GM18511 (cell line): ENCODE data around the gene FBRSL1.
"Not testable (repeated sequence)": the region's sequence is repeated elsewhere in the genome, so short reads cannot be mapped to it uniquely, and the experiment has no call there.

Experiments
- ATAC-seq: cut with Tn5 transposase; IDR thresholded peaks from one replicate; pipeline ENCODE4 v1.9.1; 2021; ENCODE audit warnings: mild to moderate bottlenecking, moderate library complexity; ENCODE audit not compliant: unreplicated experiment

Gene FBRSL1

DNA sequence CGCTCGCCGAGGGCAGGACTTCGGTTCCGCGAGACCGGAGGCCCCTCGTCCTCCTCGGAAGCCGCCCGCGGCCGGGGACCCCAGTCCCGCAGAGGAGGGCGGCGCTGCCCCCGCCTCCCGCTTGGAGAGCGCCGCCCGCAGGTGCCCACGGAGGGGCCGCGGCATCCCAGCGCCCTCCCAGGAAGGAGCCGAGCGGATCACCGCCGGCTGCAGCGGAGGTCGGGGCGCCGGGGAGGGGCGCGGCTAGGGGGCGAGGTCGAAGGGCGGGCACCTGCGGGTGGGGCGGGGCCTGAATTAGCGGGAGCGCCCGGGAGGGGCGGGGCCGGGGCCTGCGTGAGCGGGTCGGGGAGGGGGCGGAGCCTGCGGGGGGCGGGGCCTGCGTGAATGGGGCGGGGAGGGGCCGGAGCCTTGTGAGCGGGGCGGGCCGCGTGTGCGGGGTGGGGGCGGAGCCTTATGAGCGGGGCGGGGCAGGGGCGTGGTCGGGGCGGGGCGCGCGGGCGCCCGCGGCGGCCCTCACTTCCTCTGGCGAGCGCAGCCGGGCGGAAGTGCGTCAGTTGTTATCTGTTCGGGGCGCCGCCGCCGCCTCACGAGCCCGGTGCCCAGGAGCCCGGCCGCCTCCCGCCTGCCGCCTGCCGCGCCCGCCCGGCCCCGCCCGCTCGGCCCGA lies at the start of gene FBRSL1:
Gene FBRSL1 (plus strand): TSS at position 550 of the 665 bp plus-strand sequence.
- peak; percentile 56 for ATAC-seq

DNA sequence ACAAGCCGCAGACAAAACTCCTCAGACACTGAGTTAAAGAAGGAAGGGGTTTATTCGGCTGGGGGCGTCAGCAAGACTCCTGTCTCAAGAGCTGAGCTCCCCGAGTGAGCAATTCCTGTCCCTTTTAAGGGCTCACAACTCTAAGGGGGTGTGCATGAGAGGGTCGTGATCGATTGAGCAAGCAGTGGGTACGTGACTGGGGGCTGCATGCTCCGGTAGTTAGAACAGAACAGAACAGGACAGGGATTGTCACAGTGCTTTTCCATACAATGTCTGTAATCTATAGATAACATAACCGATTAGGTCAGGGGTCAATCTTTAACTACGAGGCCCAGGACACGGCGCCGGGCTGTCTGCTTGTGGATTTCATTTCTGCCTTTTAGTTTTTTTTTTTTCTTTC lies 49.5 kb upstream of the FBRSL1 start:
- not testable (repeated sequence) for ATAC-seq

DNA sequence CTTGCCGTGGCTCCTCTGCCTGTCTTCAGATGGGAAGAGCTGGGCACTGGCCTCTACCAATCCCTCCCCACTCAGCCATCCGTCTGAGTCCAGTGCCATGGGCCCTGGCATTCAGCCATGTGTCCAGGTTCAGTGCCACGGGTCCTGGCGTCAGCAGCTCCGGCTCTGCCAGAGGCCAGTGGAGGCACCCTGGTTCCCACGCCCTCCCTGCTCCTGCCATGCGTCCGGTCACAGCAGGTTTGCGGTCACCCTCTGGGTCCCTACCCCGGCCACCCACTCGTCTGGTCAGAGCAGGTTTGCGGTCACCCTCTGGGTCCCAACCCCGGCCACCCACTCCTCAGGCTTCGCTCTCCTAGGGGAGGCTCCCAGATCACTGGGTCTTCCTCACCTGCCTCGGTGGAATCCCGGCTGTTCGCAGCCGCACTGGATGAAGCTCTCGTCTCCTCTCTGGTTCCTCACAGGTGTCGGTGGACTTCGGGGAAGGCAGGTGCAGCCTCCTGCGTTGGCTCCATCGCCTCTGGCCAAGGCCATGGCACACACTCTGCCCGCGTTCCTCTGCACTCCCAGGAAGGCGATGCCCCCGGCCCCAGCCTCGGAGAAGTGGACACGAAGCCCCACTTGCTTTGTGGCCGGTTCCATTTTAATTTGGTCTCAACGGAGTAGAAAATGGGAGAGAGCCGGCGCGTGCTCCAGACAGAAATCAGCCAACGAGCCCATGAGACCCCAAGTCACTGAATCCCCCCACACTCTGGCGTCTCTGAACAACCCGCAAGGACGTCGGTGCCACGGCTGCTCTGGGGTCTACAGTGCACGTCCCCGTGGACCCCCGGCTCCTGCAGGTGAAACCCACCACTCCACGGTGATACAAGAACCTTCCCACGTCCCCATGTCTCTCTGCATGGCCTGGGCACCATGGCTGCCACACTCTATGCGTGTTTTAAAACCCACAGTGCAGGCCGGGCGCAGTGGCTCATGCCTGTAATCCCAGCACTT lies 47.8 kb upstream of the FBRSL1 start:
- no peak for ATAC-seq

DNA sequence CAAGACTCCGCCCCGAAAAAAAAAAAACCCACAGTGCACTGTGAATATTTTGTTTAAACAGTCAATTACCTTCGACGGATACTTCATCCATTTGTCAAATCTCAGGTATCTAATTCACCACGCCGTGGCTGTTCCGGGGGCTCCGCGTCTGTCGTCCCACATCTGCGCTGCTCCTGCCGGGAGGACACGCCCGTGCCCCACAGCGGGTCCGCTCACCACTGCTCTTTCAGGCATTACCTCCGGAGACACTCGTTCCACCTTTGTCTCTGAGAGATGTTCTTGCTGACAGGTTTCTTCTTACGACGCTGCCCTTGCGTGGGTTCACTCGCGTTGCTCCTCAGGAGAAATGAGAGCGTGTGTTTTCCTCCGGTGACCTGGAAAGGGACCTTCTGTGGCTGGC lies 46.9 kb upstream of the FBRSL1 start:
- no peak for ATAC-seq

DNA sequence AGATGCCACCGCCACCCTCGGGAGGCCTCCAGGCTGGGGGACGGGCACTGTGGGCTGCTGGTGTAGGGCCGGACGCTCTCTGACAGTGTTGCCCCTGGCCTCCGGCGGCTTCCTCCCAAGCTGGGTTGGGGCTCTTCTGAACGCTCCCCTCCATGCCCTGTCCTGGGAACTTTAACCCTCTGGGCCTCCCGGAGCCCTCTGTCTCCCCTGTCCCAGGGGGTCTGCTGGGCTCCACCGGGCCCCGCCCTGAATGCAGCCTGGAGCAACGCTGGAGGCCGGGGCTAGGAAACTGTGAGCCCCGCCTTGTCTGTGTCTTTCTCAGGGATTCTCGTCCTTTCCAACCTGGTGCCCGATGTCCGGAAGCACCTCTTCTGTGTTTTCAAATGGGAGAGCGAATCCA lies 45.7 kb upstream of the FBRSL1 start:
- no peak for ATAC-seq

DNA sequence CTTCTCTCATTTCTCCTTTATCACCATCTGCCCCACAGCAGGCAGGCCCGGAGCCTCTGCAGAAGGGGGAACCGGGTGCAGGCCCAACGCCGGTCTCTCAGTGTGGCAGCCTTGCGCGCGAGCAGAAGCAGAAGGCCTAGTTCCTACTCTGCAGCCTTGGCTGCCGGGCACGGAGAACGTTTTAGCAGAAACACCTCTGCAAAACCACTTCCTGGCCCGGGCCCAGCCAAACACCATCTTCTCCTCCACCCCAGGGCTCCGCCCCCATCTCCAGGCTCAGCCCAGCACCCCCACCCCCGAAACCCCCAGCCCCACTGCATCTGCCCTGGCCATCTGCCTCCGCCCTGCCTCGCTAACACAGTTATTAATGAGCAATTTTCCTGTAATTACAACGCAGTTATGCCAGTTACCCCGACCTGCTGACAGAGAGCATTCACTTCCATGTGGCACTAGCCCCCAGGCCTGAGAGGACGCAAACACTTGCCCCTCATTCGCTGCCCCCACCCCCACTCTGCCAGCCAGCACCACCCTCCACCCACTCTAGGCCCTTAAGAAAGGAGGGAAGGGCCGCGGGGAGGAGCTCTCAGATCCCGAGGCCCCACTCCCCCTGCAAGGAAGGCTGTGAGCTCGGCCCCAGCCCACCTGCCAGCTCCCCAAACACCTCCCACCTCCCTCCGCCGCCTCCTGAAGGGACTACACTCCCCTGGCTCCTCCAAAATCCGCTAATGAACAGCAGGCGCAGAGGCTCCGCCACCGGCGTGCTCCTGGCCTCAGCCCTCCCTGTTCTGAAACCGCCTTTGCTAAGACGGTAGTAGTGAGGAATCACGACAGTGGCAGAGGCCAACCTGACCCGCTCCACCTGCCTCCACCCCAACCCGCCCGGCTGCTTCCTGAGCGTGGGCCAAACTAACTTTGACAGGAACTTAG lies 44.7 kb upstream of the FBRSL1 start:
- ATAC-seq: peak; percentile 60

DNA sequence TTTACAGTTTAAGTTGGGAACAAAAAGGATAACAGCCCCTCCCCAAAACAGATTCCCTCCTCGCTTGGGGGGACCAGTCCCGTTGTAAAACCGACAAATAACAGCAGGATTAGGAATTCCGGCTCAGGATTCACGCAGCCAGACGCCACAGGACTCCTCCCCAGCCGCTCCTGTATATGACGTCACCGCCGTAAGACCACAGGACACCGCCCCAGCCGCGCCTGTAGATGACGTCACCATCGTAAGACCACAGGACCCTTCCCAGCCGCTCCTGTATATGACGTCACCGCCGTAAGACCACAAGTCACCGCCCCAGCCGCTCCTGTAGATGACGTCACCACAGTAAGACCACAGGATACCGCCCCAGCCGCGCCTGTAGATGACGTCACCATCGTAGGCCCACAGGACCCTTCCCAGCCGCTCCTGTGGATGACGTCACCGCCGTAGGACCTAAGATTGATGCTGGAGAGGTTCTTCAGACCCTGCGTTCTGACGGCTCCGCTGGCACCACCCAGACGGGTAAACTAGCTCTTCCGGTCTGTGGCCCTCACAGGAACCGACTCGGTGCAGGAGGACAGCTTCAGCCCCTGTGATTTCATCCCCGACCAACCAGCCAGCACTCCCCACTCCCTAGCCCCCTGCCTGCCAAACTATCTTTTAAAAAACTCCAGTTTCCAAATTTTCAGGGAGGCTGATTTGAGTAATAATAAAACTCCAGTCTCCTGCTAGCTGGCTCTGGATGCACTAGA lies 43.9 kb upstream of the FBRSL1 start:
- no peak for ATAC-seq

DNA sequence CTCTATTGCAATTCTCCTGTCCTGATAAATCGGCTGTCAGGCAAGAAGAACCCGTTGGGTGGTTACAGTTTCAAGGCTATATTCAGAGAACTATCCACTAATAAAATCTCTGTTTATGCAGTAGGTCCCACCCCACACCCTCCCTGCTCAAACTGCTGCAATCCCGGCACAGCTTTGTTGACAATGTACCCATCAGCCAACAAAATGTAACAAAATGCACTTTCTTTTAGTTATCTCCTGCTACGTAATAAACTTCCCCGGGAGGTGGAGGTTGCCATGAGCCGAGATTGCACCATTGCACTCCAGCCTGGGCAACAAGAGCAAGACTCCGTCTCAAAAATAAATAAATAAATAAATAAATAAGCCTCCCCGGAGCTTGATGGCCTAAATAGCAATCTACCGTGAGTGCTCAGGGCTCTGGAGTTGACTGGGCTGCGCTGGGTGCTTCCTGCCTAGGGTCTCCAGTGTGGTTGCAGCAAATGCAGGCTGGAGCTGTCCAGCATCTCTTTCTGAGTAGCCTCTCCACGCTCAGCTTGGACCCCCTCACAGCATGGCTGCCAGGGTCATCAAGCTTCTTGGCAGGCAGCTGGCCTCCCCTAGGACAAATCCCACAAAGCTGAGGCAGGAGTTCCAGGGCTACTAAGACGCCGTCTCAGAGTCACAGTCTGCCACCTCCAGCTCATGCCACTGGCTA lies 43.2 kb upstream of the FBRSL1 start:
- no peak for ATAC-seq

DNA sequence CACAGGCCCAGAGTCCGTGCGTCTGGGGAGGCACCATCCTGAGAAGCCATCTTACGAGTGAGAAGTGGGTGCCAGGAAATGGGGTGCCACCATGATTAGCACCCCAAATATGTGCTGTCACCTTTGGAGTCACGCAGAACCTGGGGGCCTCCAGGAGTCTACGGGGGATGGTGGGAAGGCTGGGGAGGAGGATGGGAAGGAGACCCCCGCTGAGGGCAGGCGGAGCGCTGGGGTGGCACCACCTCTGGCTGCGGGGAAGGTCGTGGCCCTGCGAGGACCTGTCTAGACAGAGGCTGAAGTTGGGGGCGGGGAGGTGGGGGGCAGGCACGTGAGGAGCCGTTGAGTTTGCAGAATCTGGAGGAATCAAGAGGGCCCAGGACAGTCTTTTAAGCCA lies 42.6 kb upstream of the FBRSL1 start:
- no peak for ATAC-seq

DNA sequence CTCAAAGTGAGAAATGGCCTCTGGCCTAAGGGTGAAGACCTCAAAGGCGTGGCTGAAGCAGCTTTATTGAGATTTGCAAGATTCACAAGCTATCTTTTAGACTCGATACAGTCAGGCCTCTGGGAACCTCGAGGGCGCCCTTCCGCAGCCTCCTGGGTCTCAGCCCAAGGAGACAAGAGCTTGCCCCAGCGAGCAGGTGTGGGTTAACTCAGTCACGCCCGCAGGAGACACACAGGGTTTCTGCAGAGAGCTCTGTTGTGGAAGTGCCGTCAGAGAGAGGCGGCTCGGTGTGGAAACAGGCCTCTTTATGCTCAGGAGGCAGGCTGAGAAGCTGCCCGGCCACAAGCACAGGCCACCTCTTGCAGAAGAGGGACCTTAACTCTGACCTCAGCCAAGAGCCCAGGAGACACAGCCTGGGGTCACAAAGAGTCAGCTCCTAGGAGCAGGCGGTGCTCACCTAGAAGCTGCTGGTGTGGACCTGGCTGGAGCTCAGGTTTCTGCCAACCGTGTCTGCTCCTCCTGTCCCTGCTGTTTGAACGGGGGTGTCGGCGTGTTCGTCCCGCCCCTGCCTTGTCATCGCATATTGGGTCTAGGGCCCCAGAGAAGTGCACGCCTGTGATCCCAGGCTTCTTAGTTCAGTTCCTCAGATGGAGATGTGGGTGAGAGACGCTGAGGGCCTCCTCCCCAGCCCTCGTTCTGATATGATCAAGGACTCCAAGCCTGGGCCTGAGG lies 42.1 kb upstream of the FBRSL1 start:
- ATAC-seq: no peak

DNA sequence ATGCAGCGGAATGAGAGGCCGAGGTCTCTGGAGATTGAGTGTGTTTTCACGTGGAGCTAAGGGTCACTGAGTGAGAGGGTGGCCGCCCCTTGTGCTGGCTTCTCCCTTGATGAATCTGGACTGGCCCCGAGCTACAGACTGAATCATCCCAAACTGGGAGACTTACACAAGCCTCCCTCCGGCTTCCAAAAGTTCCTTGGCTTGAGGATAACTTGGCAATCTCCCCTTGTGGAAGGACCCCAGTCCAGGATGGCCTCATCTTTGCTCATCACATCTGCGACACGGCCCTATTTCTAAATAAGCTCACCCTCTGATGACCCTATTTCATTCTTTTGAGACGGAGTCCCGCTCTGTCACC lies 41.5 kb upstream of the FBRSL1 start:
- ATAC-seq: no peak

DNA sequence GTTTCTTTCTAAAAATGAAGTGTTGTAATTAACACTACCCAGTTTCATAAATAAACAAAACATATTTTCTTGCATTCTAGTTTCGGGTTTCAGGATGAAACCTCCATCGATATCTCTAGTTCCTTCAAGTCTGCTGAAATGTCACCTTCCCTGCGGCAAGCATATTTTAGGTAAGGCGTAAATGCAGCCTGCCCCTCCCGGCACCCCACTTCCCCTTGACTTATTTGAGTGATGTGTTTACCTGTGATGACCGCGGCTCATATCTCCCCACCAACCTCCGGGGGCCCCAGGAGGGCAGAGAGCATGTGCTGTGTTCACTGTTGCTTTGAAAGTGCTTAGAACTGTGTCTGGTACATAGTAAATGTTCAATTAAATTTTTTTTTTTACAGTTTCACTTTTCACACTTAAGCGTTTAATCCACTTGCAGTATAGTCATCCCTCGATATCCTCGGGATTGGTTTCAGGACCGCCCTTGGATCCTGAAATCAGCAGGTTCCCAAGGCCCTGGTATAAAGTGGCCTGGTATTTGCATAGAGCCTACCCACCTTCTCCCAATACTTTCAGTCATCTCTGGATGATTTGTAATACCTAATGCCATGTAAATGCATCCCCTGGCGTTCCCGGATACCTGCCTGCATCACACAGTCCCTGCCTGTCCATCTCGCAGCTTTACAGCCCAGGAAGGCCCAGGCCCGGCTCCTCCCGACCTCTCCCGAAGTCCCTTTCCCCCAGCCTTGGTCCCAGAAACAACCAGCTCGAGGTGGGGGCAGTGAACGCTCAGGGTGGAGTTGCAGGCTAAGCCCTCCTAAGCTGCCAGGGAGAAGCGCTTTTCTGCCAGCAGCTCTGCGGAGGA lies 40.2 kb upstream of the FBRSL1 start:
- peak; percentile 67 for ATAC-seq

DNA sequence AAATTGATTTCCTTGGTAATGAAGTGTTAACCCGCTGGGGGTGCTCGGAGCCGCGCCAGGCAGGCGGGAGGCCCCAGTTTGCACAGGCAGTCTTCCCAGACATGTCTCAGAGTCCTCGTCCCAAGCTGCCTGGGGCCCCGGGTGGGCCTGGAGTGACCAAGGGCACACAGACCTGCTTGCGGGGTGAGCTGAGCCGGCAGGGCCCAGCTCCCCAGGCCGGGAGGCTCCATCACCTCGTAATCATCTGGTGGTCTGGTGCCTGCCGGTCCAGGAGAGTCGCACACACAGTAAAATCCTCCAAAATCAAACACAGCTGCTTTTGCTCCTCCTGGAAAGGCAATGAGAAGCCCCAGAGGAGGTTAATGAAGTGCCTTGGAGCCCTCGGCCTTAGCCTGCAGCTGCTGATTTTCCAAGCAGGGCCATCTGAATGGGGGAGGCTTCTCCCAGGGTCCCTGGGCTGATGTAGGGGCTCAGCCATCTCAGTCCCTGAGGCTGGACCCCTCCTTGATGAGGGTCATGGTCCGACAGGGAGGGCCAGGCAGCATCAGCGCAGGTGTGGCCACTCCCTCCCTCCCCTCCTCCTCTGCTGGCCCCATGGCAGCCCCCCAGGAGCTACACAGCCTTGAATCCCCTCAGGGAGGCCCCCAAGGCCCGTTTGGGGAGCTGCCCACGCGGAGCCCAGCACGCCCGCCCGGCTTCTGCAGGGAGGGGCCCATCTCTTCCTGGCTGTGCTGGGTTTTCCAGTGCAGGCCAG lies 39.4 kb upstream of the FBRSL1 start:
- peak; percentile 4 for ATAC-seq

DNA sequence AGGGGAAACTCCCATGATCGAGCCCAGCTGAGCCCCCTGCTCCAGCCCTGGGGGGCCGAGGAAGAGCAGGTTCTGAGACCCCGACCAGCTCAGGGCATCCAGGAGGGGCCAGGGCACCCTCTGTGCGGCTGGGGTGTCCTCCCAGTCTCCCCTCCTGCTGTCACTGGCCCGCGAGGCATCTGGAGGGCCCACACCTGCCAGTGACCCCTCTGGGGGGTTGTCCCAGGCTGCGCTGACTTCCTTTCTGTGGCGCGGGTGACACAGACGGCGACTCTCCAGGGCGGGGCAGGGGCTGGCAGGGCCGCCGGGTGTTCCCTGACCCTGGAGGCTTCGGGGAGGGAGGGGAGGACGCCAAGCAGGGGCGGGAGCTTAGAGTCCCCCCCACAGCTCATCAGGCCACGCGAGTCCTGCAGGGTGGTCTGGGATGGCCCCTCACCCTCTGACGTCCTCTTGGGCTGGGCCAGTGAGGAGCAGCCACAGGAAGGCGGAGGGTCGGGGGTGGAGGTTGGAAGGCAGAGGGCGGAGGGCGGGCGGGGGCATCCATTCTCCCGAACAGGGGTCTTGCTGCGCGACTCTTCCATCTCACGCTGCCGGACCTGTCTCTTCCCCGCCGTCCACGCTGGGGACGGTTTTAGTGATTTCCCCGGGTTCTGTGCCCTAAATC lies 38.6 kb upstream of the FBRSL1 start:
- peak; percentile 56 for ATAC-seq

DNA sequence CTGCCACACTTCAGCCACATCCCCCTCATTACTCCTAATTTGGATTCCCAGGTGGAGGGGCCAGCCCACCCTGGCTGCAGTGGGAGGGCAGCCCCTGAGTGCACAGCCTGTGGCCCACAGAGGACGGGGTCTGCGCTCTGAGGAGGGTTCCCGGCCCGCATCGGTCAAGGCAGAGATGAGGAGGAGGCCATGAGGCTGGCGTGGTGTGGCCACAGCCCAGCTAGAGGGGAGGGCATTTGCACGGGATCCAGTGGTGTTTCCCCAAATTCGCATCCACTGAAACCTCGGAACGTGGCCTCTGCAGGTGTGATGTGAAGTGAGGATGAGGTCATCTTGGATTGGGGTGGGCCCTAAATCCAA lies 38.1 kb upstream of the FBRSL1 start:
- ATAC-seq: no peak

DNA sequence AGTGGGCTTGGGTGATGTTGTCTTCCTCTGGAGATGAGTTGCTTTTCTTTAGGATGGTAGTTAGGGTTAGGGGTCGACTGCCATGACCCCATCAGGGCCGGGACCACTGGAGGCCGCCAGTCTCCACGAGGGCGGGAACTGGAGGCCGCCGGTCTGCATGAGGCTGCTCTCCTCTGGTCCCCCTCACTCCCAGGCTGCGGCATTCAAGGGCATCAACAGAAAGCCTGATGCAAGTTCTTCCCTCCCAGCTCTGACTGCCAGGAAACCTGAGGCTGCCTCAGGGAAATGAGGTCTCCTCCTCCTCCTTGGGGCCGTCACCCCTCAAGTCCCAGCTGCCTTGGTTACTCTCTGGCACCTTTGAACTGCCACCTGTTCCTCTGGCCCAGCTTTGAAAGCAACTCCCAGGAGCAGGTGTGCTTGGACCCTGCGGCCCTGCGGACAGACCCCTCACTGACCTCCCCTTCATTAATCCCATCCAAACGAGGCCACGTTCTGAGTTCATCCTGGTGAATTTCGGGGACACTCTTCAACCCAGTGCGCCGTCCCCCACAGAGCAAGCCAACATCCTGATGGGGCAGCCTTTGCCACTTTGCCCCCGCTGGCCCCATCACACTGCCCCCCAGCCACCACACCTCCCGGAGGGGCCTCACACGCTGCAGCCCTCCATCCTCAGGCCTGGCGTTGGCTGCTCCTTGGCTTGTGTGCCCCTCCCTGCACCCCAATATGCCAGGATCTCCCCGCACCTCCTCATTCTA lies 37.2 kb upstream of the FBRSL1 start:
- ATAC-seq: no peak
